WI38 (cell line): Measurements from ENCODE around the gene CCR1.
"Not testable (repeated sequence)": the region's sequence is repeated elsewhere in the genome, so short reads cannot be mapped to it uniquely, and the experiment has no call there.

ENCODE experiments used
- H3K4me3 ChIP-seq: 2 replicates; pipeline ENCODE4 v1.5.1; 2011; ENCODE audit warnings: low read depth, mild to moderate bottlenecking, control low read depth, low read length
- TF ChIP-seq, protein P1 (sequence below): IDR thresholded peaks from 2 replicates; pipeline ENCODE4 v1.5.1; 2012; ENCODE audit warnings: low read depth, mild to moderate bottlenecking, control low read depth, low read length

CCR1 gene

DNA sequence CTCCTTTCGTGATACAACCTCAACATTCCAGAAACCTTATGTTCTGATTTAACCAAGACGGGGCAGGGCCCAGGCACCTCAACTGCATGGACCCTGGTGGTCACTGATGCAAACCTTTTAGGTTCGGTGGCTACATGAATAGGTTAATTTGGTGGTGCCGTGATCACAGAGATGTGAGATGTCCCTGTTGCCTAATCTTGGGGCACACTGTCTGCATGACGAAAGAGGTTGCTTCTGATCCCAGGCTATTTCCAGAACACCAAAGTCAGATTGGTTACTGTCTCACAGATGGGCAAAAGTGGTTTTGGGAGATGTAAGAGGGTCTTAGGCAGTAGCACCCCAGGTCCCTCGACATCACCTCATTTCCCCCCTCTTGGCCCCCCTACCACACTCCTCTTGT, 4.0 kb upstream of the CCR1 start:
- TF ChIP-seq, protein P1, sequence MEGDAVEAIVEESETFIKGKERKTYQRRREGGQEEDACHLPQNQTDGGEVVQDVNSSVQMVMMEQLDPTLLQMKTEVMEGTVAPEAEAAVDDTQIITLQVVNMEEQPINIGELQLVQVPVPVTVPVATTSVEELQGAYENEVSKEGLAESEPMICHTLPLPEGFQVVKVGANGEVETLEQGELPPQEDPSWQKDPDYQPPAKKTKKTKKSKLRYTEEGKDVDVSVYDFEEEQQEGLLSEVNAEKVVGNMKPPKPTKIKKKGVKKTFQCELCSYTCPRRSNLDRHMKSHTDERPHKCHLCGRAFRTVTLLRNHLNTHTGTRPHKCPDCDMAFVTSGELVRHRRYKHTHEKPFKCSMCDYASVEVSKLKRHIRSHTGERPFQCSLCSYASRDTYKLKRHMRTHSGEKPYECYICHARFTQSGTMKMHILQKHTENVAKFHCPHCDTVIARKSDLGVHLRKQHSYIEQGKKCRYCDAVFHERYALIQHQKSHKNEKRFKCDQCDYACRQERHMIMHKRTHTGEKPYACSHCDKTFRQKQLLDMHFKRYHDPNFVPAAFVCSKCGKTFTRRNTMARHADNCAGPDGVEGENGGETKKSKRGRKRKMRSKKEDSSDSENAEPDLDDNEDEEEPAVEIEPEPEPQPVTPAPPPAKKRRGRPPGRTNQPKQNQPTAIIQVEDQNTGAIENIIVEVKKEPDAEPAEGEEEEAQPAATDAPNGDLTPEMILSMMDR = no peak
- no peak overlapping the region for H3K4me3 ChIP-seq

DNA sequence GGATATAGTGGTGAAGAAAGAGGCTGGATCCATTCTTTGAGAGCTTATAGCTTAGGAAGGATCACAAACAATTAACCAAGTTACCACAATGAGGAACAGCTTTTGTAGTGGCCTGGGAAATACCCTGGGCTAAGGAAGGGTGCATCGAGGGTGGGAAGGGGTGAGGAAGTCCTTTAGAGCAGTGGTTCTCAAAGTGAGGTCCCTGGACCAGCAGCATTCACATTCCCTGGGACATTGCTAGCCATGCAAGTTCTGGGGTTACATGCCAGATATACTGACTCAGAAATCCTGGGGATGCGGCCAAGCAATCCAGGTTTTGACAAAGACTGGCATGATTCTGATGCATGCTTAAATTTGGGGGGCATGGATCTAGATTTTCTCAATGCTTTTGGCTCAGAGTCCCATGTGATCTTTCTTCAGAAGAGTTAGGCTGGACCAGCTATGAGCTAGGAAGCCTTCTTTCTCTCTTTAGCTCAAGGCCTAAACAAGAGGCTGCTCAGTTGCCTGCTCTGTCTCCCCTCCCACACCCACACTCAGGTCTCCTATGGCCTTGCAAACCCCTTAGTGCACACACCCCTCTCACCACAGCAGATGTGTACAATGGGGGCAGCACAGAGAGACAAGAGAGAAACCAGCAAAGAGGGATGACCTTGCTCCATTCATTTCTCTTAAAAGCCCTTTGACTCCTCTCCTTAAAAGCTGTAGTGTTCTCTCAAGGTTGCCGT, 1.8 kb upstream of the CCR1 start:
- H3K4me3 ChIP-seq = no peak overlapping the region
- TF ChIP-seq, protein P1 = no peak

DNA sequence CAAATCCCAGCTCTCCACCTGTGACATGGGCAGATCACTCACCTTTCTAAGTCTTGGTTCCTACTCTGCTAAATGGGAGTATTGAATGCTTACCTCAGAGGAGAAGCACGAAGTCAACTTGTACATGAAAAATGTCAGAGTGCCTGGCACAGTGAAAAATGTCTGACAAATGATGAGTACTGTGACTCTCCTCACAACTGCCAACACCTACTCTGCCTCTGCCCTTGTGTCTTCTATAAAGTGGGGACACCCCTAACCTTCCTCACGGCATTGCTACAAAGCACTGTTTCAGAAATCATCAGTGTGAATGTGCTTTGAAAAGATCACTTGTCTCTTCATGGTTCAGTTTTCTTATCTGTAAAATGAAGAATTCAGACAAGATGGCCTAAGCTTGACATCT, 940 bp upstream of the CCR1 start:
- H3K4me3 ChIP-seq = no peak overlapping the region

DNA sequence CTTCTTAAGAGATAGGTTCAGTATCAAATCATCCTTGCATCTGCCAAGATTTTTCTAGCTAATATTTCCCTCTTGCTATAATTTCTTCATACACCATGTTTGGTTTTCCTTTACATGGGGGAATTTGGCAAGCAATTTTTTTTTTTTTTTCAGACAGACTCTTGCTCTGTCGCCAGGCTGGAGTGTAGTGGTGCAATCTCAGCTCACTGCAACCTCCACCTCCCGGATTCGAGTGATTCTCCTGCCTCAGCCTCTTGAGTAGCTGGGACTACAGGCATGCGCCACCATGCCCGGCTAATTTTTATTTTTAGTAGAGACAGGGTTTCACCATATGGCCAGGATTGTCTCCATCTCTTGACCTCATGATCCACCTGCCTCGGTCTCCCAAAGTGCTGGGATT, 599 bp downstream of the CCR1 start:
- H3K4me3 ChIP-seq = not testable (repeated sequence)

More for the DNA sequence above, 940 bp upstream of the CCR1 start:
- TF ChIP-seq, protein P1 = no peak

DNA sequence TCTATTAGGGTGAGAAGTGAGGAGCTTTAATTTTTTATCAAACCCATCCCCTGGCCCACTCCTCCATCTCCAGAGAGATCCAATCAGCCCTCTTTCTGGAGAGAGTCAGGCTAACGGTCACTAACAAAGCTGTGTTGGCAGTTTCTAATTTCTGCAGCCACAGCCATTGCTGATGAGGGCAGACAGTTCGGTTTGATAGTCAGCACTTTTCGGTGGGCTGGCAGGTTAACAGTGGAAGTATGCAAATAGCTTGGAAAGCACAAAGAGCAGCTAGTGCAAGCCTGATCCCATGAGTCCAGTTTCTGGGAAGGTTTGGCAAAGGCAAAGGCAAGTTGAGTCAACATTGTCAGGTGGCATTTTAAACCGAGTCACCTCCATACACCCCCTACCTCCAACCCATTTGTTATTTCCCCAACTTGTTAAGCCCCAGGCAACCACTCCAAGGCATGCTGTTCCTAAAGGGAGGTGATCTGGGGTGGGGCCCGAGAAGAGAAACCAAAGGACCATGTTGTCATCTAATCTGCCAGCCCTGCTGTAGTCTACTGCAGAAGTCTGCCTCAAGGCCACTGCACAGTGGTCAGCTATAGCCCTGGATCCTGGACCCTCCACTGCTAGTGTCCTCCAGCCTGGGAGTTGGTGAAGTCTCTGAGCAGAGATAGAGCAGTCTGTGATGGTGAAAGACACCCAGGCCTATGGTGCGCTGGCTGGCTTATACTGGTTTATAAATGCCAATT, 1.7 kb downstream of the CCR1 start:
- TF ChIP-seq, protein P1 = no peak
- H3K4me3 ChIP-seq = no peak overlapping the region

DNA sequence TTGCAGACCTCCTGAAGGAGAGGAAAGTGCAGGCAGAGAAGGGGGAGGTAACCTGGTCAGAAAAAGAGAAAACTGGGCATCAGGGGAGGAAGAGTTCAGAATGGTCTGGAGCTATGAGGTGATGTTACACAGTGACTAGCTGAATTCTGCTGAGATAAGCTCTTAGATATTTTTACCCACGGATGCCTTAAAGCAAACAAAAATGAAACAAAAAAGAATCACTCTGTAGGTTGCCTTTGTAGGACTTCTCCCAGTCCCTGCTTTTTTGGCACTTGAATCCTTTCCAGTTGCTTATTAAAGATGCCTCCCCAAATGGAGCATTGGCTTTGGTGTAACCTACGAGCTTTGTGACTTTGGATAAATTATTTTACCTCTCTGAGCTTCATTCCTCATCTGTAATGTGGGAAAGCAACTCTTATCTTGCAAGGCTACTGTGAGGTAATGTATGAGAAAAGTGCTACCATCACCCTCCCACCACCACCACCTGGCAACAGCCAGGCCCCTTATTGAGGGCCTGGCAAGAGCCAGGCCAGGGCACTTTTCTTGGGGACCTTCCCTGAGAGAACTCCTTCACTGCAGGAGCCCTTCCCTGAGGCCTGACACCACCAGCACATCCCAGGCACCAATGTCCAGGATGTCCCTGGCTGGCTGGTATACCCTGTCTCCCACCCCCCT, 2.7 kb downstream of the CCR1 start:
- TF ChIP-seq, protein P1 = no peak
- H3K4me3 ChIP-seq = no peak overlapping the region

DNA sequence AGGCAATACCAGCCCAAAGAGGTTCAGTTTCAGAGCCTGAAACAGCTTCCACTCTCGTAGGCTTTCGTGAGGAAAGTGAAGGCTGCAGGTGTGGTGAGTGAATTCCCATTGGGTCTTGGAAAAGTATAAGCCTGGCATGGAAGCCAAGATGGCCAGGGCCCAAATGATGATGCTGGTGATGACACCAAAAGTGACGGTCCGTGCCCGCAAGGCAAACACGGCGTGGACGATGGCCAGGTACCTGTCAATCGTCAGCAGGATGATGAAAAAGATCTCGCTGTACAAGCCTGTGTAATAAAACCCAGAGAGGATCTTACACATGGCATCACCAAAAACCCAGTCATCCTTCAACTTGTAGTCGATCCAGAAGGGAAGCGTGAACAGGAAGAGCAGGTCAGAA, 4.4 kb downstream of the CCR1 start:
- TF ChIP-seq, protein P1 = no peak
- H3K4me3 ChIP-seq = no peak overlapping the region
